HG02571 (cell line): ENCODE results near the gene RSRC1.

Source experiments
- ATAC-seq: cut with Tn5 transposase; IDR thresholded peaks from one replicate; pipeline ENCODE4 v1.9.1; 2021; ENCODE audit warnings: mild to moderate bottlenecking, moderate library complexity; ENCODE audit not compliant: unreplicated experiment

The RSRC1 gene

GRCh38 chr3:158127250-158128219, 17.6 kb downstream of the RSRC1 start:
- ATAC-seq, result no peak

- no peak for ATAC-seq
Measured at GRCh38 chr3:158128755-158129154, 18.9 kb downstream of the RSRC1 start.

DNA sequence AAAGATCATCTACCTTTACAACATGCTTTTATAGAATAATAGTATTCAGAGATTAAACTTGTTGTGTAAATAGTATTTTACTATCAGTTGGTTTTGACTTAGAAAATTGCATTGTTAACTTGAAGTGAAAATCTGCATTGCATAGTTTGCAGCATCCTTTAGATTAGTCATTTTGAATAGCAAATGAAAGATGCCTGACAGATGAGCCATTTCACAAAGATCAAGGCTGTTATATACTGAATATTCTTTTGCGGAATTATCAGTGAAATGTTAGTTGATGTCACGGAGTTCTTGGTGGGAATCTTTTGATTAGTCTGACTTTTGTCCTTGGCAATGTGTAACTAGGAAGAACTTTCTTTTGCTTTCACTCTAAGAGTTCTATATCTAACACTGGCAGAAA, 24.5 kb downstream of the RSRC1 start:
- ATAC-seq, result no peak

DNA sequence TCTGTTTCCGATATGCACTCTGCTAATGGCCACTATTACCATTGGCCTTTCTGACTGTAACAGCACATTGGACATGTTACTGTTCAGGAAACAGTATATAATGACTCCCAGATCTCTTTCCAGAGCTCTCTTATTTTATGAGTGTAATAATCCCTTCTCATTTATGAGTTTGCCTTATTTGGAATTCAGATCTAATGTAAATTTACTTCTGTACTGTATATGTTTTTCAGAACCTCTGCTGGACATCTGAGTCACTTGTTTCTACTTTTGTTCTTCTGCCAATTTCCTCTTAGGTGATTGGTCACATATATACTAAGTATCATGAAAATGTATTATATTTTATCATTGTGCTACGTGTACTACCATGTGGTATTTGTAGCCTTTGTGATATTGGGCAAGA, 30.5 kb downstream of the RSRC1 start:
- no peak for ATAC-seq

- no peak for ATAC-seq
Measured at GRCh38 chr3:158148218-158148617, 38.3 kb downstream of the RSRC1 start.

DNA sequence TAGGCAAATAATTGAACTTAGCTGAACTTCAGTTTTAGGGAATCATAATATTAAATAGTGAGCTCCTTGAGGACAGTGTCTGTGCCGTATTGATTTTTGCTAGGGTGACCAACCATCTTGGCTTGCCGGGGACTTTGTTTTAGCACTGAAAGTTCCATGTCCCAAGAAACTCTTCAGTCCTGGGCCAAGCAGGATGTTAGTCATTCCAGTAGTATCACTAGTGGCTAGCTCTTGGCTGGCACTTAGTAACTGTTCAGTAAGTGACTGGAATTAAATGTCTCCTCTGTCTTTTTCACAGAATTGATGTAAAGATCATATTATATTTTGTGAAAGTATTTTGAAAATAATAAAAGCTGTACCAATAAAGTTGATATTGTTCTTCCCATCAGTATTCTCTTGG, 42.3 kb downstream of the RSRC1 start:
- ATAC-seq, result no peak

DNA sequence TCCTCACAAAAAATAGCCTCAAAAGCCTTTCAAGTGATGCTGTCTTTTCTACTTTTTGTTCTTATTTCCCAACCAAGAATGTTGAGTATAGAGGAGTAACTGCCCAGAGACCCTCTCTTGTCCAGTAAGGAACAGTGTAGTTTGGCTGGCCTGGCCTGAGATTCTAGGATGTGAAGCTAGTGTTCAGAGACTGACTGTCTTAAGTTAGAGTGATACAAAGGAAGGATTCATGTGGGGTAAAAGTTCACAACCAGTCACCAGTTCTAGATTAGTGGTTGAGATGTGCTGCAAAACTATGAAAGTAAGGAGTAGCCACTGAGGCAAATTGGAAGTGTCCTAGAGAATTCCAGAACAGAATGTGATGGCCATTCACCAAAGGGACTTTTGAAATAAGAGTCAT, 49.1 kb downstream of the RSRC1 start:
- no peak for ATAC-seq

GRCh38 chr3:158159714-158160113, 49.8 kb downstream of the RSRC1 start:
- ATAC-seq, result no peak

GRCh38 chr3:158160958-158161357, 51.1 kb downstream of the RSRC1 start:
- no peak for ATAC-seq

DNA sequence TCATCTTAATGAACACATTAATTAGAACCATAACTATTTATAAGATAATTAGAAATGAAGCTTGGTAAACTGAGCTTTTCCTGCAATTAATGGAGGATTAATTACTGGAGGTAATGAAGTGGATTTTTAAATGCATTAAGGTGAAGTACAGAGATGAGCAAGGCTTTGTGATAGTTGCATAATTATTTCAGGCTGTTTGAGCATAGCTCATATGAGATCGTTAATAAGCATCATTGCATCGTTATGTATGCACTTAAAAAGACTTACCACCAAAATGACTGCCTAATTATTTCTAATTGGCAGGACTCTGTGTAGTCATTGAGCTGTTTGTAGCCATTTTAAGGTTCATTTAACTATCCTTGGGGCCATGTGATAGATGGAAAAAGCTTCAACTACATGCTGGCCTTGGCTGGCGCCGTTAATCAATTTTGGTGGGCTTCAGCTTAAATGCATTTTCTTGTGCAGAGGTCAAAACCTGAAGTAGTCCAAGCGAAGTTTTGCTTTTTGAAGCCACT, 55.3 kb downstream of the RSRC1 start:
- no peak for ATAC-seq

- ATAC-seq, result no peak
Measured at GRCh38 chr3:158165730-158166129, 55.8 kb downstream of the RSRC1 start.

DNA sequence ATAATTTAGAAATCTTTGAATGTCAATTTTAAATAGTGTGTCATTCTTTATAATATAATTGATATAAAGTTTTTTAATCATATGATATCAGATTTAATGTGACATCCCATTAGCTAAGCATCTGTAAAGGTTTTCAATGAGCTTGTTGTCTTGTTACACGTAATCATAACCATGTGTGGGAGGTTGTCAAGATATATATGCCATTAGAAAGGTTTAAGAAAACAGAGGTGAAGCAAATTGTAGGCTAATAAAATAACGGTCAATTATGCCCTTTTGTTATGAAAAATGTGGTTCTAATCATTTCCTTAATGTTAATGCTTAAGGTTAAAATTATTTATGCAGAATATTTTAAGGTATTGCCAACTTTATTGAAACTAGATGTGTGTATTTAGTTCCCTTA, 56.3 kb downstream of the RSRC1 start:
- no peak for ATAC-seq

DNA sequence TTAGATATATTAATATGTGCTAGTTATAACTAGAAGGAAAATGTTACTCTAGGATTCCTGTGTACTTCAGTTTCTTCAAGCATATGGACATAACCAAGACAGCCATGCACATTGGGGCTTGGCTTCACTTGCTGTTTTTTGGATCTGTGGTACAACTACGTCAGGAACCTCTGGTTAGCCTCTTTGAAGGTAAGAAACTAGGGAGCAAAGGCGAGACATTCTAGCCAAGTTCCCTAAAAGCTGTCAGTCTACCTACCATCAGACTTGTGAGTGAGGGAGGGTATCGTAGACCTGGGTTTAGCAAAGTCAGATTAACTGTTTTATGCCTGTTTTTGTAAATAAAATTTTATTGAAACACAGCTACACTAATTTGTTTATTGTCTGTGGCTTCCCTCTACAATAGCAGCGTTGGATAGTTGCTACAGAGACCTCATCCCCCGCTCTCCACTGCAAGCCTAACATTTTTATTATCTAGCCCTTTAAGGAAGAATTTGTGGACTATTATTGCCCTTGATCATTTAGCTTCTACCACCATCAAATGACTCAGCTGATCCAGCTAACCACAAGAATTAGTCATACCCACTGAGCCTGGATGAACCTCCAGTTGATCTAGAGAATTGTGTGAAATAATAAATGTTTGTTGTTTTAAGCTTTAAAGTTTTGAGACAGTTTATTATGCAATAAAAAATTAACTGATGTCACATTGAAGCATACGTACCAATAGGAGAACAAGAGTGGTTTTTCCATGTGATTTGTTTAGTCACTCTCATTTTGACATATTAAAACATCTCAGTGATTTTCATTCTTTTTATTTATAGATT, 58.1 kb downstream of the RSRC1 start:
- no peak for ATAC-seq

DNA sequence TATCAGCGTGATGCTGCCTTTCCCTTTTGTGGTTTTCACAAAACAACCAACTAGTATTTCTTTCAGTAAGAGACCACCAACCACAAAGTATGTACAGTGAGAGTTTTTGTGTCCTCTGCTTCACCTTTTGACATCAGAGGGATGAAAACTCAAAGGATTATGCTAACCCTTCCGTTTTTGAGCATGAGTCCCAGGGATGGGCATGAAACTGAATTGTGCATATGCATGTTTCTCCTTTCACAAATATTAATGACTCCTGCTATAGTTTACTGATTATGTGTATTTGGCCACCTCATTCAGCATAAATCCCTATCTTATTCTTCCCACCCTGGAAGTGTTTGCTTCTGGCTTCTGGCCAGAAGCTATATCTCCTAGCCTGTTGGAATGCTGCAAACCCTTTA, 59.2 kb downstream of the RSRC1 start:
- ATAC-seq, result no peak

GRCh38 chr3:158181096-158181495, 71.2 kb downstream of the RSRC1 start:
- ATAC-seq, result no peak

DNA sequence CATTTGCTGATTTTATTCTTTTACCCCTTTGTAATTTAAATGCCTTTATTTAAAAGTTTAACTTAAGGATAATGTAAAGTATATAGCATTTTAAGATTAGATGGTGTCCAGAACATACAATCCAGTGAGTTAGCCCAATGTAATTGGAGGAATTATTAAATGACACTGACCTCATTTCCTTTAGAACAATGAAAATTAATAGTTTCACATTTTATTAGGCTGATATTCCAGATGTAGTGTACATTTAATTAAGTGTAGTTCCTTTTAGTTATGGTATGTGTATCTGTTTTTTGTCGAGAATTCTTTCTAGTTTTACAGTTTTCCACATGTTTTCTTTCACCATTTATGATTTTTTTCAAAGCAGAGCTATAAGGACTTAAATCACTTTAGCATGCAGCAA, 75.8 kb downstream of the RSRC1 start:
- no peak for ATAC-seq

DNA sequence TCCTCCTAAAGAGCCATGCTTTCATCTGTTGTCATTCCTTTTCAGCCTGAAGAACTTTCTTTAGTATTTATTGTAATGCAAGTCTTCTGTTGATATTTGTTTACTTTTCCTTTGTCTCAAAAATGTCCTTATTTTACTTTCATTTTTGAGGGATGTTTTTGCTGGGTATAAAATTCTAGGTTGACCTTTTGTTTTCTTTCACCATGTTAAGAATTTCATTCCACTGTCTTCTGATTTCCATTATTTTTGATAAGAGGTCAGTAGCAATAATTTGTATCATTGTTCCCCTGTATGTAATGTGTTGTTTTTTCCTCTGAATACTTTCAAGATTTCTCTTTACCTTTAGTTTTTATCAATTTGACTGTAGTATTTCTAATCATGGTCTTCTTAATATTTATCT, 91.1 kb downstream of the RSRC1 start:
- ATAC-seq, result no peak

DNA sequence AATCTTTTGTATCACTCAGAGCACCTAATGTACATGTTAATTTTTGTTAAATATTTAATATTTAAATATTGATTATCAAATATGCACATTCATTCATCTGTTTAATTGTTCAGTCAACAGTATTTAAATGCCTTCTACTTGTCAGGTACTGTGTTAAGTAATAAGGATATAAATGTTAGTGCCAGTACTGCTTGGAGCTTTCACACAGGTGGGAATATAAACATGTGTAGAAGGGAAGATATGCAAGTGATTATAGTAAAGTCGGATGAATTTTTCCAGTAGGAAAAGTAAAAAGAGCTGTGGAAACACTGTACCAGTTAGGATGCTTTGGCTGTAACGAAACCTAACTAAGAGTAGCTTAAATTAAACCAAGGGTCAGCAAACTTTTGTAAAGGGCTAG, 95.4 kb downstream of the RSRC1 start:
- ATAC-seq, result no peak

GRCh38 chr3:158205994-158206393, 96.1 kb downstream of the RSRC1 start:
- ATAC-seq, result peak; percentile 68

DNA sequence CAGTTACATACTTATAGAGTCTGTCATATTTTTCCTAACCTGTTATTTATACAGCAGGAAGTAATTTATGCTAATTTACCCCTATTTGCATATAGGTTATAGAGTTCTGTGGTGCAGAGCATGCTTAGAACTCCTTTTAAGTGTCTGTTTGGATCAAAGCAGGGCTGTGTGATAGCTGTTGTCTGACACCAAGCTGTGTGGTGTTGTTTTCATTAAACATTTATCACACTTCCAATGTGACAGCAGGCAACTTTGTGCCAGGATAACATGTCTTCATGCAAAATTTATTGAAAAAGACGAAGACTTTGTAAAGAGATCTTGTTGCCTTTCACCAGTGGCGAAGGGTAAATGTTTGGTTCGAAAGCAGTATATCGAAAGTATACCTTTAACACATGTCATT, 100.2 kb downstream of the RSRC1 start:
- no peak for ATAC-seq

DNA sequence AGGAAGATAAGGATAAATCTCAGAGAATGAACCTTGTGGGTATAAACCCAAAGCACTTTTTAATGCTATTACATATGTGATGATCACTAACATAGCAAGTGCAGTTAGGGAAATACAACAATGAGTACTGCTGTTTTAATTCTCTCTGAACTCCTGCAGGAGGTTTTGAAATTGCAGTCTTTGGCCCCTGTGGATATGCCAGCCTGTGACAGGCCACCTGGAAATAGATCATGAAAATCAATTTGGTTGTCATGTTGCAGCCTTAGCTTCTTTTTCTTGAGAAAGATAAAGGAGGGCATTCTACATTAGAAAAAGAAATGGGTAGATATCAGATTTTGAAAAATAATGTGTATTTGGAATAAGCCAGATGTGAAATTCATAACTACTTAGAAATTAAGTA, 103.6 kb downstream of the RSRC1 start:
- no peak for ATAC-seq

- ATAC-seq, result no peak
Measured at GRCh38 chr3:158217992-158218391, 108.1 kb downstream of the RSRC1 start.
